SK-N-SH (cell line): Measurements from ENCODE around the gene UCHL1. TPM values are rescaled to one million over a fixed set of nuclear protein-coding genes. Genes with fewer than 3 reads are reported as not detected.
A peak's percentile ranks its signal among the peaks of the same experiment; 100 is the strongest.

Experiments
- CTCF ChIA-PET: fragments of 300-600, 350-600 bp; formaldehyde crosslinking; extraction: SDS; loops from one replicate; lab custom pipeline; 2021; lab: Yijun Ruan, JAX
- POLR2A ChIA-PET: fragments of 350-600 bp; sonication (Branson Sonifier 250); formaldehyde crosslinking; extraction: SDS; loops from one replicate; lab custom pipeline; 2020; ENCODE audit warnings: antibody characterized with exemption, inconsistent platforms; lab: Yijun Ruan, JAX
- DNase-seq: peaks from one replicate; pipeline ENCODE4 v3.0.0; 2012
- H2AFZ ChIP-seq: fragments of 200-600 bp; sonication (generic); 2 replicates; pipeline ENCODE4 v1.8.1; 2016; ENCODE audit warnings: antibody characterized with exemption, mild to moderate bottlenecking, low read depth
- H3F3A ChIP-seq: fragments of 200-600 bp; sonication (generic); replicated peaks from 2 replicates; pipeline ENCODE3; 2016; ENCODE audit warnings: antibody characterized with exemption, mild to moderate bottlenecking; ENCODE audit not compliant: insufficient read depth
- H3K27ac ChIP-seq, 2 experiments: fragments of 200-500 bp in 1 of 2; fragments of 200-600 bp in 1 of 2; sonication (Bioruptor generic) in 1 of 2; sonication (generic), shearing (Covaris generic) in 1 of 2; 2 replicates each; pipeline versions ENCODE4 v1.5.1 to v1.6.1; 2014 to 2016; ENCODE audit warnings: low read depth in 2 of 2, inconsistent platforms in 1 of 2, low read length in 1 of 2, mild to moderate bottlenecking in 1 of 2, mixed read lengths in 1 of 2
- H3K27me3 ChIP-seq: fragments of 200-600 bp; sonication (generic), shearing (Covaris generic); 2 replicates; pipeline ENCODE4 v1.6.1; 2016; ENCODE audit warnings: mixed run types; ENCODE audit not compliant: insufficient read depth
- H3K36me3 ChIP-seq, 2 experiments: fragments of 200-500 bp in 1 of 2; fragments of 200-600 bp in 1 of 2; sonication (Bioruptor generic) in 1 of 2; sonication (generic) in 1 of 2; replicated peaks in 1 of 2; 2 replicates each; pipeline versions ENCODE3 to v1.5.1; 2014 to 2016; ENCODE audit warnings: low read length in 1 of 2, mild to moderate bottlenecking in 1 of 2; ENCODE audit not compliant: insufficient read depth in 2 of 2, control insufficient read depth in 1 of 2
- H3K4me1 ChIP-seq, 2 experiments: fragments of 200-500 bp in 1 of 2; fragments of 200-600 bp in 1 of 2; sonication (Bioruptor generic) in 1 of 2; sonication (generic), shearing (Covaris generic) in 1 of 2; 2 replicates each; pipeline versions ENCODE4 v1.5.1 to v1.6.1; 2014 to 2016; ENCODE audit warnings: low read depth in 1 of 2, low read length in 1 of 2, mixed run types in 1 of 2; ENCODE audit not compliant: insufficient read depth in 2 of 2, control insufficient read depth in 1 of 2
- H3K4me2 ChIP-seq: fragments of 200-600 bp; sonication (generic), shearing (Covaris generic); 2 replicates; pipeline ENCODE4 v1.6.1; 2017; ENCODE audit warnings: mixed run types
- H3K4me3 ChIP-seq, 2 experiments: fragments of 200-500 bp in 1 of 2; fragments of 200-600 bp in 1 of 2; sonication (Bioruptor generic) in 1 of 2; sonication (generic), shearing (Covaris generic) in 1 of 2; 2 replicates each; pipeline versions ENCODE4 v1.5.1 to v1.8.1; 2014 to 2016; ENCODE audit warnings: low read depth in 2 of 2, inconsistent platforms in 1 of 2, low read length in 1 of 2, mild to moderate bottlenecking in 1 of 2, mixed read lengths in 1 of 2, moderate library complexity in 1 of 2
- H3K79me2 ChIP-seq: fragments of 200-600 bp; sonication (generic); 2 replicates; pipeline ENCODE4 v1.8.1; 2017; ENCODE audit warnings: mild to moderate bottlenecking; ENCODE audit not compliant: insufficient read depth
- H3K9ac ChIP-seq: fragments of 200-600 bp; sonication (generic); 2 replicates; pipeline ENCODE4 v1.6.1; 2017; ENCODE audit warnings: mixed run types
- H3K9me2 ChIP-seq: fragments of 200-600 bp; sonication (generic); 2 replicates; pipeline ENCODE4 v1.6.1; 2017; ENCODE audit warnings: mixed run types
- H3K9me3 ChIP-seq: fragments of 200-600 bp; sonication (generic); 2 replicates; pipeline ENCODE4 v1.6.1; 2017; ENCODE audit warnings: mixed run types, mild to moderate bottlenecking, moderate library complexity
- H4K20me1 ChIP-seq: fragments of 200-600 bp; sonication (generic); 2 replicates; pipeline ENCODE4 v1.6.1; 2017; ENCODE audit warnings: mild to moderate bottlenecking, mixed run types; ENCODE audit not compliant: insufficient read depth
- FOXM1 ChIP-seq: IDR thresholded peaks from 2 replicates; pipeline ENCODE4 v1.4.0; 2012; ENCODE audit warnings: low read depth, mild to moderate bottlenecking
- GABPA ChIP-seq: IDR thresholded peaks from 2 replicates; pipeline ENCODE4 v1.4.0; 2012; ENCODE audit warnings: low read depth, mild to moderate bottlenecking
- GATA2 ChIP-seq: sonication (generic); formaldehyde crosslinking; IDR thresholded peaks from 2 replicates; pipeline ENCODE4 v1.5.0; 2020; ENCODE audit warnings: mild to moderate bottlenecking, missing genetic modification reagents
- JUND ChIP-seq: IDR thresholded peaks from 2 replicates; pipeline ENCODE4 v1.4.0; 2012
- MEF2A ChIP-seq: IDR thresholded peaks from 2 replicates; pipeline ENCODE4 v1.4.0; 2012; ENCODE audit warnings: low read depth, borderline replicate concordance
- MXI1 ChIP-seq: IDR thresholded peaks from 2 replicates; pipeline ENCODE4 v1.6.1; 2012; ENCODE audit warnings: mild to moderate bottlenecking, low read depth, low read length, improper control_type of control experiment
- NFIC ChIP-seq: IDR thresholded peaks from 2 replicates; pipeline ENCODE4 v1.4.0; 2012; ENCODE audit warnings: borderline replicate concordance
- RFX5 ChIP-seq: IDR thresholded peaks from 2 replicates; pipeline ENCODE4 v1.6.1; 2012; ENCODE audit warnings: mild to moderate bottlenecking, improper control_type of control experiment, low read length
- RXRA ChIP-seq: IDR thresholded peaks from 2 replicates; pipeline ENCODE4 v1.4.0; 2012; ENCODE audit warnings: low read depth, mild to moderate bottlenecking, borderline replicate concordance
- TAF1 ChIP-seq: IDR thresholded peaks from 2 replicates; pipeline ENCODE4 v1.6.1; 2012; ENCODE audit warnings: low read depth, mild to moderate bottlenecking, low read length, moderate library complexity, borderline replicate concordance
- TCF12 ChIP-seq: IDR thresholded peaks from 2 replicates; pipeline ENCODE4 v1.4.0; 2012
- YY1 ChIP-seq: IDR thresholded peaks from 2 replicates; pipeline ENCODE4 v1.4.0; 2012; ENCODE audit warnings: low read depth, mild to moderate bottlenecking
- WGBS: methylation state at CpG from one replicate; pipeline ENCODE4 v1.1.6; 2017; ENCODE audit warnings: low lambda C conversion rate; 5-methylcytosine and 5-hydroxymethylcytosine counted together
- polyA plus RNA-seq, 3 experiments: library from polyadenylated mRNA; depleted of rRNA; stranded (reverse); fragments of >200 nt; gene quantifications; 2 replicates each; pipeline ENCODE4 v1.2.3, GENCODE V29; 2012
- TF ChIP-seq, protein P1 (sequence below): fragments of 200-600 bp; sonication (generic); IDR thresholded peaks from 2 replicates; pipeline ENCODE4 v1.6.1; 2017; ENCODE audit warnings: antibody characterized with exemption, mild to moderate bottlenecking, moderate library complexity
- TF ChIP-seq, protein P2 (sequence below): IDR thresholded peaks from 2 replicates; pipeline ENCODE4 v1.4.0; 2012; ENCODE audit warnings: low read depth
- TF ChIP-seq, protein P3 (sequence below): IDR thresholded peaks from 2 replicates; pipeline ENCODE4 v1.4.0; 2012; ENCODE audit warnings: low read depth, borderline replicate concordance

The UCHL1 gene
- polyA plus RNA-seq, 1 of the 3 experiments (the other 2 are of a cell fraction) = 1,518 TPM

- no peak for TF ChIP-seq GABPA
- TF ChIP-seq MXI1 = no peak
- peak; percentile 60; the same call in 1 of the 2 replicates for TF ChIP-seq RFX5
- TF ChIP-seq, protein P1, sequence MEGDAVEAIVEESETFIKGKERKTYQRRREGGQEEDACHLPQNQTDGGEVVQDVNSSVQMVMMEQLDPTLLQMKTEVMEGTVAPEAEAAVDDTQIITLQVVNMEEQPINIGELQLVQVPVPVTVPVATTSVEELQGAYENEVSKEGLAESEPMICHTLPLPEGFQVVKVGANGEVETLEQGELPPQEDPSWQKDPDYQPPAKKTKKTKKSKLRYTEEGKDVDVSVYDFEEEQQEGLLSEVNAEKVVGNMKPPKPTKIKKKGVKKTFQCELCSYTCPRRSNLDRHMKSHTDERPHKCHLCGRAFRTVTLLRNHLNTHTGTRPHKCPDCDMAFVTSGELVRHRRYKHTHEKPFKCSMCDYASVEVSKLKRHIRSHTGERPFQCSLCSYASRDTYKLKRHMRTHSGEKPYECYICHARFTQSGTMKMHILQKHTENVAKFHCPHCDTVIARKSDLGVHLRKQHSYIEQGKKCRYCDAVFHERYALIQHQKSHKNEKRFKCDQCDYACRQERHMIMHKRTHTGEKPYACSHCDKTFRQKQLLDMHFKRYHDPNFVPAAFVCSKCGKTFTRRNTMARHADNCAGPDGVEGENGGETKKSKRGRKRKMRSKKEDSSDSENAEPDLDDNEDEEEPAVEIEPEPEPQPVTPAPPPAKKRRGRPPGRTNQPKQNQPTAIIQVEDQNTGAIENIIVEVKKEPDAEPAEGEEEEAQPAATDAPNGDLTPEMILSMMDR = peak; percentile 74
- 0 out of 2 replicates have a peak, but pooled peaks have one; percentile 10 for TF ChIP-seq NFIC
- TF ChIP-seq, protein P2, sequence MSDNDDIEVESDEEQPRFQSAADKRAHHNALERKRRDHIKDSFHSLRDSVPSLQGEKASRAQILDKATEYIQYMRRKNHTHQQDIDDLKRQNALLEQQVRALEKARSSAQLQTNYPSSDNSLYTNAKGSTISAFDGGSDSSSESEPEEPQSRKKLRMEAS = peak; percentile 33; the same call in 1 of the 2 replicates
Measured at GRCh38 chr4:41214136-41214824, 42.4 kb upstream of the UCHL1 start, which contains the start of gene APBB2 (continued).

GRCh38 chr4:41214825-41215146 lies 41.9 kb upstream of the UCHL1 start:
- CTCF ChIA-PET = interaction anchor here (0.6 to 9.5 kb wide), 33 partner anchors 10 to 737 kb away, joined by 3 to 196 read pairs (median 3); partner anchors contain the start of gene NSUN7
- POLR2A ChIA-PET = interaction anchor here (1.1 to 4.3 kb wide), 4 partner anchors 38 to 465 kb away, joined by 3 to 67 read pairs (median 6); partner anchors contain the start of genes NSUN7 and UCHL1
- H3K9me3 ChIP-seq = no peaks in the 10 kb centered on the region
- H3F3A ChIP-seq = peaks cover 19% of the 10 kb centered on the region
- 31% methylated on average over 8 of the region's 8 CpGs for WGBS
- no peak overlapping the region for H3K9ac ChIP-seq
- H3K4me2 ChIP-seq = peak overlapping the region; percentile 45; the same call in 1 of the 2 replicates
- peaks cover 45% of the 10 kb centered on the region for H3K79me2 ChIP-seq
- TF ChIP-seq NFIC (no peak), MEF2A (no peak), YY1 (no peak), FOXM1 (no peak), GABPA (no peak), JUND (no peak), GATA2 (CRISPR knock-in tag) (no peak), RXRA (no peak), TAF1 (no peak), TCF12 (no peak), MXI1 (no peak)
- TF ChIP-seq, protein P3, sequence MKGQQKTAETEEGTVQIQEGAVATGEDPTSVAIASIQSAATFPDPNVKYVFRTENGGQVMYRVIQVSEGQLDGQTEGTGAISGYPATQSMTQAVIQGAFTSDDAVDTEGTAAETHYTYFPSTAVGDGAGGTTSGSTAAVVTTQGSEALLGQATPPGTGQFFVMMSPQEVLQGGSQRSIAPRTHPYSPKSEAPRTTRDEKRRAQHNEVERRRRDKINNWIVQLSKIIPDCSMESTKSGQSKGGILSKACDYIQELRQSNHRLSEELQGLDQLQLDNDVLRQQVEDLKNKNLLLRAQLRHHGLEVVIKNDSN = no peak
- TF ChIP-seq, protein P1 = no peak; the same call in 1 of the 2 replicates
- H3K27ac ChIP-seq = peak overlapping the region in 1 of 2 experiments; percentile 11; a peak in 1 of 4 replicates
- H3K9me2 ChIP-seq = no peaks in the 10 kb centered on the region
- H4K20me1 ChIP-seq = no peaks in the 10 kb centered on the region; the same call in 1 of the 2 replicates
- H3K27me3 ChIP-seq = no peaks in the 10 kb centered on the region
- peaks cover 4 to 21% of the 10 kb centered on the region in 2 experiments; a peak in 3 of 4 replicates for H3K4me1 ChIP-seq
- no peak overlapping the region for H2AFZ ChIP-seq
- DNase-seq = no peak
- peak overlapping the region; percentile 12 to 85; a peak in 2 of 4 replicates for H3K4me3 ChIP-seq
- no peaks in the 10 kb centered on the region for H3K36me3 ChIP-seq
